Stimulated activated CD4-positive, alpha-beta T cell treated with anti-CD3 and anti-CD28 coated beads, Interleukin-4, amount 100 ng/mL, for 48 hours (primary cell): ENCODE results near the gene TBC1D2B.
A peak's percentile ranks its signal among the peaks of the same experiment; 100 is the strongest.

ENCODE experiments used
- DNase-seq, 2 donors: peaks; one replicate each; pipeline ENCODE4 v3.0.0-alpha.2; 2020; ENCODE audit warnings: low read depth in 2 of 2

Gene TBC1D2B

DNA sequence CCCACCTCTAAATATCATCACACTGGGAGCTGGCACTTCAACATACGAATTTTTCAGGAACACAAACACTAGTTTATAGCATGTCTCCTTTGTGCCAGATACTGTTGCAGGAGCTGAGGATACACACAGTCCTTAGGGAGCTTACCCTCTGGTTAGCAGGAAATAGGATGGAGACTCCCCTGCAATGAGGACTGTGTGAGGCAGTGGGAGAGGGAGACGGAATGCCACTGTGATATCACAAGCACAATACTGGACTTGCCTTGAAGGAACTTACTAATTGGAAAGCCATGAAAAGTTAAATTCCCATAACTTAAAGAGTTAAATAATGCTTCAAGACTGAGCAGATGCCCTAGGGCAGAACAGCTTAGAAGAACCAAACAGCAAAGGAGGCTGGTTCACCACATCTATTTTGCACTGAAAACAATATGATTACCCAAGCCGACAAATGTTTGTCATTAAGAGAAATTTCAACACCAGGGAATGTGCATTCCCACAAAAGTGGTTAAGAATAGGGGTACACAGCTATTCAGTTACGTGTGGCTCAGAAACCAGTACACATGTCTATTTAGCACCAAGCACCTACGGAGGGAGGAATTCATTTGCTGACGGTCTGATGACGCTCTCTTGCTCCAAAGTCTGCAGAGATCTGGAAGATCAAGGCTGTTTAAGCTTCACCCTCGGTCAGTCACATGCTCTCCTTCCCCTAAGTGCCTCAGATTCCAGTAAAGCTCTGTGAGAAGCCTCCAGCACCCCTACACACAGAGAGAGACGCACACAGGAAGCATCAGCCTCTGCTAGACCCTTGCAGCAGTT is 5.2 kb downstream of the TBC1D2B start:
- no peak for DNase-seq

DNA sequence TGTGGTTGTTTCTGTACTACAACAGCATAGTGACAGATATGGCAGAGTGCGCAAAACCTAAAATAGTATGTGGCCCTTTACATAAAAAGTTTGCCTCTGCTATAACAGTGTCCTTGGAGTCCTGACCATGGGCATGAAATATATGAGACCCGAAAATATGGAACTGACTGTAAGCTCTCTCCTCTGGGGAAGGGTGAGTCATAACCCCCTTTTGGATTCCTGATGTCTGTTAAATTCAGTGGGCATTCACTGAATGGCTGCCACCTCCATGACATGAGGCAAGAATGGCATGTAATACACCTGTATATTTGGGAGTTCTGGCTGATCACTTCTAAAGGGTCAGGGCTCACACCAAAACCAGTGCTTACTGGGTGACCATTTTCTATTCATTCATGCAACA is 6.1 kb downstream of the TBC1D2B start:
- no peak for DNase-seq

DNA sequence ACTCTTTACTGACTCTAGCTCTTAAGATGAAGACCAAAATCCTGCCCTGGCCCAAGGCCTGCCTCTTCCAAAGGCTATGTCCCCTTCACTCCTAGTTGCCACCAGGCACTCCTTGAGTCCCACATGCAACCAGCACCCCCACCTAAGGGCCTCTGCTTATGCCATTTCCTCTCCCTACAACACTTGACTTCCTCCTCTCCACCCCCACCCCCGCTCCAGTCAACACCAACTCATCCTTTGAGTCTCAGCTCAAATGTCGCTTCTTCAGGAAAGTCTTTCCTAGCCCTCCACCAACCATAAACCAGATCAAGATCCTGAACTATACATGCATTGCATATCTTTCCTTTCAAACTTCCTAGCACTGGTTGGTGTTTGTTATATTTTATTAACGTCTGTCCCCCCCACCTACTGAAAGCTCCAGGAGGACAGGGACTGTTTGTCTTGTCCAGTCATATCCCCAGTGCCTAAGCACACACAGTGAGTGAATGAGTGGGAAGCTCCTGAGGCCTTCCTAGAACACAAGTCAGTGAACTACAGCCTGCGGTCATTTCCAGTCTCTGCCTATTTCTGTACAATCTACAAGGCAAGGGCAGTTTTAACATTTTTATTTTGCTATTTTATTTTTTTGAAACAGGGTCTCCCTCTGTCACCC is 7.3 kb downstream of the TBC1D2B start:
- DNase-seq = peak in 1 of 2 donors; percentile 33

DNA sequence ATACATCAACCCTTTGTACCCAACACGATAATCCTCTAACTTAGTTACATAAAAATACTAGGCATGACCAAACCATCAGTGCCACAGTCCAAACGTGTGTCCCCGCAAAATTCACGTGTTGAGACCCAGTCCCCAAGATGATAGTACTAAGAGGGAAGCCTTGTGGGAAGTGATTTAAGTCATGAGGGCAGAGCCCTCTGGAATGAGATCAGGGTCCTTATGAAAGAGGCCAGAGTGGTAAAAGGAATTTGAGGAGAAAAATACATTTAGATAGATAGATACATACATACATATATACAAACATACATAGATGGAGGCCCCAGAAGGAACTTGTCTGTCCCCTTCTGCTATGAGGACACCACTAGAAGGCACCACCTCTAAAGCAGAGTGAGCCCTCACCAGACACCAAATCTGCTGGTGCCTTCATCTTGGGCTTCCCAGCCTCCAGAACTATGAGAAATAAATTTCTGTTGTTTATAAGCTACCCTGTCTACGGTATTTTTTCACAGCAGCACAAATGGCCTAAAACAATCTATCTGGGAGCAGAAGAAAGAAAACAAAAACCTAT is 8.0 kb downstream of the TBC1D2B start:
- no peak for DNase-seq

DNA sequence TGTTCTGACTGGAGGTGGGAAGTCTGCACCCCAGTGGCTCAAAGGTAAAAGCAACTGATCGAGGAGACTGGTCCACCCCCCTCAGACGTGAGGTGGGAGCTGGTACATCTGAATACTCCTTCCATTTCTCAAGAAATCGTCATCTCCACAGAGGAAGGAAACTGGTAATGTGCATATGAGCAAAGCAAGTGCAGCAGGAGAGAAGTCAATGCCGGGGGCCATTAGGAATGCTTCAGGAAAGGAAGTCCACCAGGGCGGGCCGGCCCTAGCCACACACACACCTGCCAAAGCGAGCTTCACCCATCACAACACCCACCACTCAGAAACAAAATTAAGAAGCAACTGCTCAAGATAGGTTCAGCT is 8.5 kb downstream of the TBC1D2B start:
- DNase-seq = no peak

DNA sequence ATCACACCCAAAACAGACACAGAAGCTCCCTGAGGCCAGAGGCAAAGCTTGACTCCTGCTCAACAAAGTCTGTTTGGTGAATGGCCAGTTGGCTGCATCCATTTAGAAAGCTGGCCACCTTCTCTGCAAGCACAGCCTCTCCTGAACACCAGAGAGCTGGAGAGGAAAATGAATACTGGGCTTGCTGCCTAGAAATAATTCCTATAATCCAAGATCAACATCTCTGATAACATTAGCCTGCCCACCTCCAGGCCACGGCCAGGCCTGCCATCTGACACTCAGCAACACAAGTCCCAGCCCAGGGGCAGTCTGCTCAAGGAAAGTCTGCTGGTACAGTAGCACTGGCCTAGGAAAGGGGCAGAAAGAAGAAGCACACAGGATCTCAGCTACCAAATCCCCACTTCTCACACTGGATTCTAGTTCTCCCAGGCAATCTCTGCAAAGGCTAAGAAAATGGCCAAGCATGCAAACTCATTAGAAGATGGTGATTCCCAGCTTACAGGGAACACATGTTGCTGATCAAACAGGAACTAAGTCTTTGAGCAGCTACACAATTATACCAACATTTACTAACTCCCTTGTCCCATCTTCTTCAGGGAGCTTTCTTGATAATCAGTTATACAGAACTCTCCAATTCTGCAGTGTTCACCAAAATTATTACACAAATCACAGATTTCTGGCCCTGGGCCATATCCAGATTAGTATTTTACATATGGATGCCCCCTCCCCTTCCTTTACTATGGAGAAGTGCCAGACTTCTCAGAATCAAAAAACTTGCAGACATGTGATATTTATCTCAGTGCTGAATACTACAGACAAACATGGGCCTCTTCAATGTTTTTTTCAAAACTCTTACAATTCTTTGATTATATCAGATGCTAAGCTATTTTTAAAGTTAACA is 9.9 kb downstream of the TBC1D2B start:
- no peak for DNase-seq

DNA sequence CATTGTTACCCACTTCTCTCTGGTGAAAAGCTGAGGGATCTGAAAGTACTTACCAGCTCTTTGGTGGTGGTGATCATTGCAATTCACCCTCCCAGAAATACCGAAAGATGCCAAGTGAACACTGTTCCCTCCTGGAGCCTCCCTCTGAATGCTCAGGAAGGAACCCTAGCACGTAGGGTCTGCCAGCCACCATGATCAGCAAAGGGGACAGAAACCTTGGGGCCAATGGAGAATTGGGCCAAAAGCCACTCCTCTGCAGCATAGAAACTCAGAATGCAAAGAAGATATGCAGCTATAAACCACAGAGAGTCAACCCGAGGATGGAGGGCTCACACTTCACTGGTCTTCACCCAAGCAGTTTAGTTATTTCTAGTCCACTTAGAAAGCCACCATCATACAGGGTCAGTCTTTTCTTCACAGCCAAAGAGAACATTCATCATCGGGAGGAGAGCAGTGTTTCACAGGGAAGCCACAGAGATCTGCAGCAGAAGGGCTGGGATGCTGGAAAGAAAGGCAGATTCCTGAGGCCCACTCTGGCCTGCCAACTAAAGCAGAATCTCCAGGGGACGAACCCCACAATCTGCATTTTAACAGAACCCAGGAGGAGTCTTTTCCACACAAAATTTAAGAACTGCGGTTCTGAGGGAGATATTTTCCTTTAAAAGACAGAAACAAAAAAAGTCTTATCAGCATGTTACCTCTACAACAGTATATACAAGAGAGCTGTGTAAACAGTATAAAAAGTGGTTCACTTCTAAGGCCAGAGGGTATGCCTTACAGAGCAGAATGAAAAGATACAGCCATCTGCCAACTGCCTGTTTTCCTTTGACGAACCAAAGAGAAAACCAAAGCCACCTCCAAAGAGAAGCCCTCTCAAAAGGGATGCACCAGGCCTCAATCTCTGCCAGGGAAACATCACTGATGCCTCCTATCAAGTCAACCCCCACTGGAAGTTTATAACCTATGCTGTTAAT is 11.3 kb downstream of the TBC1D2B start:
- no peak for DNase-seq

DNA sequence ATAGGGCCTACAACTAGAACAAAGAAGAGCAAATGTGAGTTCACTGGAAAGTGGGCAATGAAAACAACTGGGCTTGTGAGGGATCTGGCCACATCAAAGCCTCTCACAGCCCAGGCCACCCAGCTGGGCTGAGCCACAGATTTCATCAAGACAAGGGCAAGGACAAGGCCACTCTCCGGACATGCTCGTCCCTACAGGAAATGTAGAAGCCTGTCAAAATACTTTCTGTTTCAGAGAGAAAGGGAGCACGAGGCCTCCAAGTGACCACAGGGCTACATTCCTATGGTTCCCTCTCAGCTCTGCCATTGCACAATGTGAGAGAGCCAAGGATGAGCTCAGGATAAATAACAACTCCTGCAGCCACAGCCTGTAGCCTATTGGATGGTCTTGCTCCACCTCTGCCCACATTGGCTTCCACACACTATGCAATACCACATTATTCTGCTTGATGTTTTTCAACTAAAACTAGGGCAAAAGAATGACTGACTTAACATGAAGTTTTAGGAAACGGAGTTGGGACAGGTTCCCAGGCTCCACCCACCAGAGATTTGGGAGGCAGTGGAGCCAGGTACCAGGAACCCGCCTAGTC is 12.1 kb downstream of the TBC1D2B start:
- no peak for DNase-seq

DNA sequence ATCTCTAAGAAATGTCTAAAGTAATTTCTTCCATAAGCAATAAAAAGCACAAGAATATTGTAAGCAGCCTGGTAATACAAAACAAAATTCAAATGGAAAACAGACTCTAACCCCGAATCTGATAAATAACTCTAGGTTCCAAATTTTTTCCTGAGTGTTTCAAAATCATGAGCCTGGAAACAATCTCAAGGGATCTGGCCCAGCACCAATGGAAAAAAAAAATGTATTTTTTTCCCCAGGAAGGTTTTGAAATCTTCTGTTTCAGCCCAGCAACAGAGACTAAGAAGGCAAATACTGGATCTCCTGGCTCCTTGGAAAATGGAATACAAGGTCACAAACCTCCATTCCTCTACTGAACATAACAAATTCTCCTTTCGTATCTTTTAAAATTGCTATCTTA is 13.0 kb downstream of the TBC1D2B start:
- no peak for DNase-seq

DNA sequence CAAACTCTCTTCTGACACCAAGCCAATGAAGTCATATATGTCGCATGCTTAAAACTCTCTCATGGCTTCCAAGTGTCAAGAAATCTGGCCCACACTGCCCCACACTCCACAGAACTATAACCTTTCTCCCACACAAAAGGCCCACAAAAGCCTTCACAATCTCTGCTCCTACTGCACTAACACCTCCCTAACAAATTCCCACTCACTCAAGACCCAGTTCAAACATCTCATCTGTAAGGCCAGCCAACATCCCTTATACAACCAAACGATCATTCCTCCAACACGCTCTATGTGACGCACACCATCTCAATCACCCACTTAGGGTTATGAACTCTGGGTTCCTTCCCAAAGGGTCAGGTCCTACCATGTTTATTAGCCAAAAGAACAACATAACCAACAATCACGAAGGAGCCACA is 13.5 kb downstream of the TBC1D2B start:
- no peak for DNase-seq

DNA sequence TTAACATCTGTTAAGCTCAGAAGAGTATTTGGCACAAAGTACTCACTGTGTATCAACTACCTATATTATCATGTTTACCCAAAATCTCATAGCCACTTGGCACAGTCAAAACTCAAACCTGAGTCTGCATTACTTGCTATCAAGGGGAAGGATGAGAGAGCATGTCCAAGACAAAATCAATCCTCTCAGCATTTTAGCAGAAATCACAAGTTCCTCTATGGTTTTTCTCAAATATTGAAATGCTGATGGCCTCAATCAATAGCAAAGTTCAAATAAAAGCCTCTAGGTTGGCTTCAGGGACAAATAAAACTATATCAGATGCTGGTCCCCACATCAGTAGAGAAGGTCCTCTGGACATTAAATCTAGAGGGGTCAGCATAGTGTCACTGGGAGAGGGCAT is 14.3 kb downstream of the TBC1D2B start:
- DNase-seq = no peak

DNA sequence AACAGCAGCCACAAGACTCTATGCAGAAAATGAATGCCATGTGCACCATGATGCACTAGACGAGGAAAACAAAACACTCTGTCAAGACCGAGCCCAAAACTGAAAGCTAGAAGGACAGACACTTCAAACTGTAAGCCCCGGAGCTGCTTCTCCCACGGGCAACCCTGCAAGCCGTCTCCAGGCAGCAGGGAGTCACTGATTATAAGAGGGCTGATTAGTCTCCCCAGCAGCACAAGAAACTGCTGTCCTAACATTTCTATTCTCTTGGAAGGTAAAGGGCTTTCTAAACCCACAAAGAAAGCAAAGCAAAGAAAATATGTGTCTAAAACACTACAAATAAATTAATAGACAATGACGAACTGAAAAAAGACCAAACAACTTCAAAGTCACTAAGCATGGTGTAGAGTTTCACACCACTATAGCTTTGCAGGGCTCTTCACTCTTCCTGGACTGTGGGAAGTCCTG is 15.5 kb downstream of the TBC1D2B start:
- no peak for DNase-seq

DNA sequence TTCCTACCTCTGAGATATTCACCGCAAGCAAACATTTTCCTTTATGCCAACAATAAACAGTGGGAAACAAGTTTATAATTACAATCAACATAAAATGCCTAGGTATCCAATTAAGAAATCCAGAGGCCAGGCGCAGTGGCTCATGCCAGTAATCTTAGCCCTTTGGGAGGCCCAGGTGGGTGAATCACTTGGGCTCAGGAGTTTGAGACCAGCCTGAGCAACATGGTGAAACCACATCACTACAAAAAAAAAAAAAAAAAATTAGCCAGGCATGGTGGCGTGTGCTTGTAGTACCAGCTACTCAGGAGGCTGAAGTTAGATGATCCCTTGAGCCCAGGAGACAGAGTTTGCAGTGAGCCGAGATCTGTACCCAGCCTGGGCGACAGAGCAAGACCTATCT is 17.3 kb downstream of the TBC1D2B start:
- peak in 1 of 2 donors; percentile 32 for DNase-seq

DNA sequence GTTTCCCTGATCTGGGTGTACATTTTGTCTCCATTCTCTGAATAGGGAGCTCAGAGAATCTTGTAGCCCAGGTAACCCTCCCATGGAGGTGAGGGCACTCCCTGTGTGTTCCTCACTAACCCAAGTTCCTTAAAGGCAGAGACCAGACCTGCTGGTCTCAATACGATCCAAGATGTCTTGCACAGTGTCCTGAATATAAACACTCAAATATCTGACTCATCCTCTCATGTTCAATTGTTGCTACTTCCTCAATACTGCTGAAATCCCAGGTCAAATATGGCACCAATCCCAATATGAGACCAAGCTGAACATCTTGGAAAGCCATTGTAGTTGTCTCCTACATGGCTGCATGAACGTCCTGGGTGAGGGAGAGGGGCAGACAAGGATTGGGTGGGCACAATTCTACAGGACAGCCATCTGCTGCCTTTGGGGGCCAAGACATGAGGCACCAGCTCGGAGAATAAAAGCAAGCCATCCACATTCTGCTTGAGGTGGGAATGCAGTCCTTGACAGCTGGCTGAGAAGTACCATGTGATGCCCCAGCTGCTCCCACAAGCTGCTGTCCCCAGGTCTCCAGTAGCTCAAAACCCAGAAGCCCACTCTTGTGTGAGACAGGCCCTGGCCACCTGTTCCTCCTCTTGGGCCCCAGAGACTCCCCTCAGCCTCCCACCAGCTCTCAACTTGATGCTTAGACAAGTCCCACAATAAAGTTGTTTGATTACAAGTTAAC is 18.2 kb downstream of the TBC1D2B start:
- DNase-seq = no peak

DNA sequence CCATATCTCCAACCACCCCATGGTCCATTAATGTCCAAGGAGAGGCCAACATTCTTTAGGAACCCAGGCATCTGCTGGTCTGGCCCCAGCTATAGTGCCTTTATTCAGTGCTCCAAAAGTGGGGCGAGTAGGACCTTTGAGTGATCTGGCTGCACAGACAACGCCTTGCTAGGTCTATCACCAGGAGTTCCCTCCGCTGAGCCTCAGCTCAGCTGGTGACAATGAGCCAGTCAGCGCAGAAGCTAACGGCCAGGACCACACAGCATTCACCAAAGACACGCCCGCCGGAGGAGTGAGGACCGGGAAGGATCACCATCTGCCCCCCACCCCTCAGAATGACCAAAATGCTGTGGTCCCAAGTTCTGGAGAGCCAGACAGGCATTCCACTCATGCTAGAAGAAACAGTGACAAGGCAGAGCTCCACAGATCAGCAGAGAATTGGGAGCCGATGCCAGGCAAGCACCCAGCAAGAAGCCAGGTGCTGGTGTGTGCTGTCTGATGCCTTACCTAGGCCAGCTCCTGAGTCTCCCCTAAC is 19.0 kb downstream of the TBC1D2B start:
- DNase-seq = no peak

DNA sequence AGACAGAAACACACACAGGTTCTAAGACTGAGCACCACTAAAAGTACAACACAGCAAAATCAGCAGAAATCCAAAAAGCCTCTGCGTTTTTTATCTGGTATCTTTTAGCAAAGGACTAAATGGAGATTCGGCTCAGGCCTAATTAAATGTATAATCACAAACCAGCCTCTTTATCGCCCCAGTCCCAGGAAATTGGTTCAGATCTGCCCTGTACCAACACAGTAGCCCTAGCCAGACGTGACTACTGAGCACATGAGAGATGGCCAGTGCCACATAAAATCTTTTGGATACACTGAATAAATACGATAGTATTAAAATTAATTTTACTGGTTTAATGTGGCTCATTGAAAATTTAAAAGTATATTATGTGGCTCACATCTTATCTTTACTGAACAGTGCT is 19.7 kb downstream of the TBC1D2B start:
- no peak for DNase-seq

DNA sequence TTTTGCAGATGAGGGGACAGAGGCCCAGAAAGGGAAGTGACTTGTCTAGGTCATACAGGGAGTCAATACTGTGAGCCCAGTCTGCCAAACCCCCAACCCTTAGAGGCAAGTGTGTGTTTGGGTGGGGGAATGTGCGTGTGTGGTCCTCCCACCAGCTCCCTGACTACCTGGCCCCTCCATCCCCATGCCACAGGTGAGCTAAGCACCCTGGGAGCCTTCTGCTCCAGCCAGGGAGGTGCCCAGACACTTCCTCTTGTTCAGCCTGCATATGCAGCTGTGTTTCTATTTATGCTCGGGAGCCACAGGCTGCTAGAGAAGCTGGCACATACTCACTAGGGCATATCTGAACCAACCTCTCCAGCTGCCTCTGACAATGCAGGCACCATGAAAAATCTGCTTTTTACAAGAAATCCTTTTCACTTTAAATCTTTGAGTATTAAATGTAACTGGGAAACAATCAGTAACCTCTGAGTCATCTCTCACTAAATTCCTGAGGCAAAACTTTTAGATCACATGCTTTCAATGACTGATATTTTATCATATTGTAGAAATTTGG is 20.7 kb downstream of the TBC1D2B start:
- no peak for DNase-seq

DNA sequence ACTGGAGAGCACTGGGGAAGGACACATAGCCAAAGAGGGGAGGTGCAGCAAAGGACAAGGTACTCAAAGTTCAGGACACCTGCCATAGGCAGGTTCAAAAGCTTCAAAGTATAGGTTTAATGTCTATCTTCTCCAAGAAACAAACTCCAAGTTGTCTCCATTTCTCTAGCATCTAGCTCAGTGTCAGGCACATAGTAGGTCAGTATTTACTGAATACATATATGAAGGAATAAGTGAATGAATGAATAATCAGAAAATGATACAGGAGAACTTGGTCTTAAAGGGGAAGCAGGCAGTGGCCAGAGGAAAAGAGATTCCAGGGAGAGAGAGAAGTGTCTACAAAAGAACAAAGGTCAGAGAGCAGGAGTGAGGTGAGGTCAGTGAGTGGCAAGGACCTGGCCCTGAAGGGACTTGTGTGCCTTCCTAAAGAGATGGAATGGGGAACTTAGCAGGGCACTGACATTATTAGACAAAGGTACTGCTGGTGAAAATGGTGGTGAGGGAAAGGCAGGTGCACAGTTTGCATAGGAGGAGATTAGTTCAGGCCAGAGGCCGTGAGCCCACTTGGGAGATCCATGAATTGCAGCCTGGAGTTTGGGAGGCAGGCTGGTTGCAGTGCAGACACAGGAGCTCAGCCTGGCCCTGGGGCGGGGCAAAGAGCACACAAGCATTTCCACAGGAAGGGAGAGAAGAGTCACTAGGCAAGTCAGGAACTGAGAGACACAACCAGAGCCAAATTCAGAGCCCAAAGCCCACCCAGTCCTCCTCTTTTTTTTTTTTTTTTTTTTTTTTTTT is 21.4 kb downstream of the TBC1D2B start:
- no peak for DNase-seq
